NCI-H446 treated with DMSO at 0.1 percent for 48 hours (cell line): ENCODE data around the gene C4orf50.

Source experiments
- DNase-seq: peaks from one replicate; lab custom pipeline; 2025; lab: John Stamatoyannopoulos, UW

The C4orf50 gene

GRCh38 chr4:5919571-5919970 is 98.7 kb downstream of the C4orf50 start:
- no peak for DNase-seq

- no peak for DNase-seq
These were observed 99.2 kb downstream of the C4orf50 start for GRCh38 chr4:5919044-5919443.

GRCh38 chr4:5918331-5918985 is 99.8 kb downstream of the C4orf50 start:
- no peak for DNase-seq

- DNase-seq = no peak
These were observed 100.6 kb downstream of the C4orf50 start for GRCh38 chr4:5917672-5918071.

GRCh38 chr4:5916229-5916628 is 102.0 kb downstream of the C4orf50 start:
- no peak for DNase-seq

GRCh38 chr4:5913454-5913853 is 104.8 kb downstream of the C4orf50 start:
- DNase-seq = no peak

GRCh38 chr4:5912614-5913019 is 105.6 kb downstream of the C4orf50 start:
- peak; percentile 72 for DNase-seq

GRCh38 chr4:5908876-5909427 is 109.3 kb downstream of the C4orf50 start:
- no peak for DNase-seq

- no peak for DNase-seq
These were observed 112.0 kb downstream of the C4orf50 start for GRCh38 chr4:5906191-5906590.

GRCh38 chr4:5905714-5906113 is 112.5 kb downstream of the C4orf50 start:
- no peak for DNase-seq

- no peak for DNase-seq
These were observed 117.4 kb downstream of the C4orf50 start for GRCh38 chr4:5900844-5901243.

GRCh38 chr4:5899881-5900280 is 118.3 kb downstream of the C4orf50 start:
- no peak for DNase-seq

- no peak for DNase-seq
These were observed 118.8 kb downstream of the C4orf50 start for GRCh38 chr4:5899396-5899795.

- no peak for DNase-seq
These were observed 120.6 kb downstream of the C4orf50 start for GRCh38 chr4:5897674-5898073.

- DNase-seq = no peak
These were observed 122.9 kb downstream of the C4orf50 start for GRCh38 chr4:5895287-5895686.

- DNase-seq = no peak
These were observed 124.0 kb downstream of the C4orf50 start for GRCh38 chr4:5894266-5894665.

- DNase-seq = no peak
These were observed 124.6 kb downstream of the C4orf50 start for GRCh38 chr4:5893591-5893990.

GRCh38 chr4:5893004-5893580 is 125.1 kb downstream of the C4orf50 start, which contains the start of gene CRMP1:
Gene CRMP1, minus strand, starts transcription at chr4:5893086. Its CDS starts 117 bp downstream, at chr4:5892969.
- DNase-seq = peak; percentile 21

GRCh38 chr4:5892323-5893003 is 125.8 kb downstream of the C4orf50 start:
- no peak for DNase-seq

GRCh38 chr4:5891563-5892322 is 126.5 kb downstream of the C4orf50 start:
- DNase-seq = no peak

GRCh38 chr4:5890063-5890727 is 128.0 kb downstream of the C4orf50 start:
- DNase-seq = peak; percentile 72
